B cell (primary cell): ENCODE measurements around the gene EPHA5.

Source experiments
- EZH2 ChIP-seq: IDR thresholded peaks from 2 replicates; pipeline ENCODE4 v1.6.1; 2012; ENCODE audit warnings: borderline replicate concordance, low read depth, mild to moderate bottlenecking, moderate library complexity, low read length; ENCODE audit not compliant: insufficient read depth, poor library complexity, severe bottlenecking
- TF ChIP-seq, protein P1 (sequence below): fragments of 200-600 bp; IDR thresholded peaks from one replicate; pipeline ENCODE4 v1.8.0; 2022; ENCODE audit warnings: antibody characterized with exemption, mild to moderate bottlenecking

DNA sequence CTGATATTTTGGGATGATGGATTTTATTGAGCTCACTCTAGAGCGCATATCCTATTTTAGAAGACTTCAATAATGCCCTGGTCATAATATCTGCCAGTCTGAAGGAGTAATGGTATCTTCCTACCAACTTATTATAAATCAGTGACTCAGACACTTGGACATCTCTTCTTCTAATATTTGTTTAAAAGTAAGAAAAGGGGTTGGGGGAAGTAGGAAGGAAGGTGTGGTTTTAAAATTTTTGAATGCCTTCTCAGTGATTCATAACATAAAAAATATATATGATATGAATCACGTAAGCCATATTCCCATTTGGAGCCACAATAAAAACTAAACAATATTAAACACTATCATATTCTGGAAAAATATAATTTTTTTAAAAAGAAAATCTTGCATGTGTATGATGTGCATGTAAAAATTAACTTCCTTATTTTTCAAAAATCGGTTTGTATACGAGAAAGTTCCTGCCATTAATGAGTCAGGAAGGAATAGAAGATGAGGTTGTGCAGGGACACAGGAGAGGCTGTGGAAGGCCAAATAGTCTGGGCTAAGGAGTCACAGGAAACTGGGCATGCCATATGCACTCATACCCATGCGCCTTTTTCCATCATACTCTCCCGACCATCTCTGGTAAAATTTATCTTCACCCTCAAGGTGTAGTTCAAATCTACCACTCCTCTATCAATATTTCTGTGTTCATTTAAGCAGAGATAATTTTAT is 286.5 kb downstream of the EPHA5 start:
- TF ChIP-seq, protein P1, sequence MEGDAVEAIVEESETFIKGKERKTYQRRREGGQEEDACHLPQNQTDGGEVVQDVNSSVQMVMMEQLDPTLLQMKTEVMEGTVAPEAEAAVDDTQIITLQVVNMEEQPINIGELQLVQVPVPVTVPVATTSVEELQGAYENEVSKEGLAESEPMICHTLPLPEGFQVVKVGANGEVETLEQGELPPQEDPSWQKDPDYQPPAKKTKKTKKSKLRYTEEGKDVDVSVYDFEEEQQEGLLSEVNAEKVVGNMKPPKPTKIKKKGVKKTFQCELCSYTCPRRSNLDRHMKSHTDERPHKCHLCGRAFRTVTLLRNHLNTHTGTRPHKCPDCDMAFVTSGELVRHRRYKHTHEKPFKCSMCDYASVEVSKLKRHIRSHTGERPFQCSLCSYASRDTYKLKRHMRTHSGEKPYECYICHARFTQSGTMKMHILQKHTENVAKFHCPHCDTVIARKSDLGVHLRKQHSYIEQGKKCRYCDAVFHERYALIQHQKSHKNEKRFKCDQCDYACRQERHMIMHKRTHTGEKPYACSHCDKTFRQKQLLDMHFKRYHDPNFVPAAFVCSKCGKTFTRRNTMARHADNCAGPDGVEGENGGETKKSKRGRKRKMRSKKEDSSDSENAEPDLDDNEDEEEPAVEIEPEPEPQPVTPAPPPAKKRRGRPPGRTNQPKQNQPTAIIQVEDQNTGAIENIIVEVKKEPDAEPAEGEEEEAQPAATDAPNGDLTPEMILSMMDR: no peak
- no peak for TF ChIP-seq EZH2
